Activated effector memory CD4-positive, alpha-beta T cell treated with anti-CD3 and anti-CD28 coated beads, Interleukin-2, amount 50 U/mL, for 16 hours (primary cell): ENCODE measurements around the gene GYPB.
"Not testable (repeated sequence)": the region's sequence is repeated elsewhere in the genome, so short reads cannot be mapped to it uniquely, and the experiment has no call there.

ENCODE experiments used
- DNase-seq: peaks from one replicate; pipeline ENCODE4 v3.0.0-alpha.2; 2020

GYPB gene

GRCh38 chr4:144019277-144019676 lies at the start of gene GYPB:
Gene GYPB, minus strand, starts transcription at chr4:144019380. Its CDS starts 93 bp downstream, at chr4:144019287.
- DNase-seq = not testable (repeated sequence)

- DNase-seq = not testable (repeated sequence)
Observed at GRCh38 chr4:144061556-144061955, 42.4 kb upstream of the GYPB start.

- not testable (repeated sequence) for DNase-seq
Observed at GRCh38 chr4:144060234-144060859, 41.2 kb upstream of the GYPB start.

GRCh38 chr4:144056800-144057199 lies 37.6 kb upstream of the GYPB start:
- DNase-seq = no peak

GRCh38 chr4:144055336-144055735 lies 36.2 kb upstream of the GYPB start:
- DNase-seq = not testable (repeated sequence)

- DNase-seq = not testable (repeated sequence)
Observed at GRCh38 chr4:144051494-144051893, 32.3 kb upstream of the GYPB start.

- not testable (repeated sequence) for DNase-seq
Observed at GRCh38 chr4:144050631-144051030, 31.5 kb upstream of the GYPB start.

- DNase-seq = not testable (repeated sequence)
Observed at GRCh38 chr4:144049495-144050424, 30.6 kb upstream of the GYPB start.

- not testable (repeated sequence) for DNase-seq
Observed at GRCh38 chr4:144044936-144045335, 25.8 kb upstream of the GYPB start.

- DNase-seq = not testable (repeated sequence)
Observed at GRCh38 chr4:144032580-144032979, 13.4 kb upstream of the GYPB start.

GRCh38 chr4:144031875-144032274 lies 12.7 kb upstream of the GYPB start:
- not testable (repeated sequence) for DNase-seq

- DNase-seq = not testable (repeated sequence)
Observed at GRCh38 chr4:144031369-144031768, 12.2 kb upstream of the GYPB start.

- DNase-seq = not testable (repeated sequence)
Observed at GRCh38 chr4:144030708-144031107, 11.5 kb upstream of the GYPB start.

- not testable (repeated sequence) for DNase-seq
Observed at GRCh38 chr4:144026682-144027081, 7.5 kb upstream of the GYPB start.

- not testable (repeated sequence) for DNase-seq
Observed at GRCh38 chr4:144024399-144025053, 5.3 kb upstream of the GYPB start.

GRCh38 chr4:144022772-144023400 lies 3.7 kb upstream of the GYPB start:
- not testable (repeated sequence) for DNase-seq

GRCh38 chr4:144021336-144021990 lies 2.3 kb upstream of the GYPB start:
- DNase-seq = not testable (repeated sequence)

- not testable (repeated sequence) for DNase-seq
Observed at GRCh38 chr4:144018223-144019000, 768 bp downstream of the GYPB start.

GRCh38 chr4:144017271-144017670 lies 1.9 kb downstream of the GYPB start:
- not testable (repeated sequence) for DNase-seq

- not testable (repeated sequence) for DNase-seq
Observed at GRCh38 chr4:144016057-144016605, 3.0 kb downstream of the GYPB start.

- DNase-seq = no peak
Observed at GRCh38 chr4:144014808-144015207, 4.4 kb downstream of the GYPB start.
